SKM-1 (cell line): ENCODE results near the gene LRRC36.
"Not testable (repeated sequence)": the region's sequence is repeated elsewhere in the genome, so short reads cannot be mapped to it uniquely, and the experiment has no call there.

Experiments
- DNase-seq: peaks from one replicate; lab custom pipeline; 2025; ENCODE audit not compliant: unreplicated experiment; lab: John Stamatoyannopoulos, UW

LRRC36 gene

GRCh38 chr16:67399749-67400704 lies 73.4 kb downstream of the LRRC36 start:
- no peak for DNase-seq

- DNase-seq: no peak
Observed at GRCh38 chr16:67400901-67401300, 74.3 kb downstream of the LRRC36 start.

- no peak for DNase-seq
Observed at GRCh38 chr16:67403976-67404555, 77.5 kb downstream of the LRRC36 start.

- no peak for DNase-seq
Observed at GRCh38 chr16:67404740-67405226, 78.2 kb downstream of the LRRC36 start.

- DNase-seq: no peak
Observed at GRCh38 chr16:67405336-67405735, 78.7 kb downstream of the LRRC36 start.

- DNase-seq: no peak
Observed at GRCh38 chr16:67406111-67406971, 79.7 kb downstream of the LRRC36 start.

GRCh38 chr16:67407176-67407787 lies 80.7 kb downstream of the LRRC36 start:
- DNase-seq: no peak

GRCh38 chr16:67407788-67408452 lies 81.3 kb downstream of the LRRC36 start:
- DNase-seq: no peak

GRCh38 chr16:67409631-67410030 lies 83.0 kb downstream of the LRRC36 start:
- no peak for DNase-seq

GRCh38 chr16:67411339-67411738 lies 84.7 kb downstream of the LRRC36 start:
- no peak for DNase-seq

GRCh38 chr16:67412294-67412693 lies 85.7 kb downstream of the LRRC36 start:
- DNase-seq: no peak

GRCh38 chr16:67413978-67414911 lies 87.6 kb downstream of the LRRC36 start:
- DNase-seq: no peak

GRCh38 chr16:67415421-67415820 lies 88.8 kb downstream of the LRRC36 start:
- DNase-seq: not testable (repeated sequence)

- DNase-seq: no peak
Observed at GRCh38 chr16:67415872-67416793, 89.5 kb downstream of the LRRC36 start, which contains the start of gene ZDHHC1. ZDHHC1 (minus strand) TSS chr16:67416477; CDS start chr16:67407775, 8,702 bp downstream.

GRCh38 chr16:67417333-67418061 lies 90.9 kb downstream of the LRRC36 start:
- no peak for DNase-seq

GRCh38 chr16:67419502-67419901 lies 92.9 kb downstream of the LRRC36 start:
- no peak for DNase-seq

GRCh38 chr16:67419931-67420330 lies 93.3 kb downstream of the LRRC36 start:
- no peak for DNase-seq
